Upper lobe of left lung (tissue), 6 donors: Measurements from ENCODE around the gene GFOD2. TPM values are rescaled to one million over a fixed set of nuclear protein-coding genes. Genes with fewer than 3 reads are reported as not detected.

Experiments used
- ATAC-seq, 2 donors: fragments of 200-7000 bp; cut with Tn5 transposase; one replicate each; pipeline ENCODE4 v1.9.1; 2022; ENCODE audit warnings: mild to moderate bottlenecking in 2 of 2, moderate library complexity in 2 of 2; ENCODE audit not compliant: low FRiP score in 2 of 2
- DNase-seq, 2 donors: peaks; one replicate each; pipeline ENCODE4 v3.0.0-alpha.2; 2019 to 2020
- H3K27ac ChIP-seq, 4 donors: fragments of 200-600 bp; sonication (generic); one replicate each; pipeline ENCODE4 v1.5.1; 2016 to 2019
- H3K27me3 ChIP-seq, 4 donors: fragments of 200-600 bp; sonication (generic); one replicate each; pipeline ENCODE4 v1.5.1; 2017 to 2019
- H3K36me3 ChIP-seq, 4 donors: fragments of 200-600 bp; sonication (generic); one replicate each; pipeline ENCODE4 v1.5.1; 2016 to 2019
- H3K4me1 ChIP-seq, 4 donors: fragments of 200-600 bp; sonication (generic); one replicate each; pipeline ENCODE4 v1.5.1; 2018 to 2019
- H3K4me3 ChIP-seq, 4 donors: fragments of 200-600 bp; sonication (generic); one replicate each; pipeline ENCODE4 v1.5.1; 2017 to 2019; ENCODE audit warnings: mild to moderate bottlenecking in 2 of 4, moderate library complexity in 1 of 4
- H3K9me3 ChIP-seq, 4 donors: fragments of 200-600 bp; sonication (generic); one replicate each; pipeline ENCODE4 v1.5.1; 2018 to 2019
- CTCF ChIP-seq, 6 experiments: fragments of 450-650 bp in 4 of 6; fragments of 200-600 bp in 2 of 6; sonication (generic) in 2 of 6; IDR thresholded peaks; one replicate each; pipeline ENCODE4 v1.5.1; 2016 to 2019; ENCODE audit warnings: antibody characterized with exemption in 6 of 6
- EP300 ChIP-seq, 4 donors: sonication (generic); formaldehyde crosslinking; IDR thresholded peaks; one replicate each; pipeline ENCODE4 v1.5.1; 2017; ENCODE audit warnings: antibody characterized with exemption in 4 of 4, control low read depth in 2 of 4
- POLR2A ChIP-seq, 4 donors: fragments of 450-650 bp; IDR thresholded peaks; one replicate each; pipeline ENCODE4 v1.5.1; 2016 to 2017; ENCODE audit warnings: antibody characterized with exemption in 4 of 4, mild to moderate bottlenecking in 2 of 4
- POLR2AphosphoS5 ChIP-seq, 2 donors: sonication (generic); formaldehyde crosslinking; IDR thresholded peaks; one replicate each; pipeline ENCODE4 v1.5.1; 2017; ENCODE audit warnings: antibody characterized with exemption in 2 of 2
- WGBS, 2 donors: methylation state at CpG; one replicate each; pipeline ENCODE4 v1.1.5; 2017 to 2018; 5-methylcytosine and 5-hydroxymethylcytosine counted together
- total RNA-seq, 6 donors: library from RNA; depleted of rRNA in 4 of 6; stranded (reverse); fragments of >200 nt in 4 of 6; gene quantifications; one replicate each; pipeline versions ENCODE4 v1.1.0 to v1.2.1, GENCODE V29; 2016 to 2021
- donor health status: DM: no; HTN: no; CAD: no; lungs with moderate emphysema.
- donor health status: DM: no; HTN: yes; CAD: no; lungs with severe emphysema.

Gene GFOD2
- total RNA-seq, 6 donors from 2014 or later = 14.3 to 21.0 (median 17.0) TPM

GRCh38 chr16:67707790-67708189, 11.3 kb downstream of the GFOD2 start:
- 96 to 99% methylated on average over 5 of the region's 5 CpGs for WGBS, 2 donors
- DNase-seq = no peak
- no peaks in the 10 kb centered on the region for H3K36me3 ChIP-seq

DNA sequence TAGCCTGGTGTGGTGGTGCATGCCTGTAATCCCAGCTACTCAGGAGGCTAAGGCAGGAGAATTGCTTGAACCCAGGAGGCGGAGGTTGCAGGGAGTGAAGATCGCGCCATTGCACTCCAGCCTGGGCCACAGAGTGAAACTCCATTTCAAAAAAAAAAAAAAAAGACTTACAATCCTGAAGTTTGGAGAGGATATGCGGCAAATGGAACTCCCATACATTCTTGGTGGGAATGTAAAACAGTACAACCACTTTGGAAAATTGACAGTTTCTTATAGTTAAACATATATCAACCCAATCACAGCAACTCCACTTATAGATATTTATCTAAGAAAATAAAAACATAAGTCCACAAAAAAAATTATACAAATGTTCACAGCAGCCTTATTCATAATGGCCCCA, 11.9 kb downstream of the GFOD2 start:
- WGBS, 2 donors = 96 to 98% methylated on average over 4 of the region's 4 CpGs
- Histone ChIP-seq H3K27me3 (no peaks in the 10 kb centered on the region), H3K4me1 (peaks cover 0 to 7% (median 4%) of the 10 kb centered on the region in 4 donors), H3K36me3 (no peaks in the 10 kb centered on the region), H3K9me3 (no peaks in the 10 kb centered on the region), H3K27ac (no peak overlapping the region), H3K4me3 (no peak overlapping the region)
- TF ChIP-seq POLR2A (IDR thresholded peaks at IDR 0.05) = no peak
- TF ChIP-seq CTCF (IDR thresholded peaks at IDR 0.05) = no peak
- TF ChIP-seq POLR2AphosphoS5 (IDR thresholded peaks at IDR 0.05) = no peak
- TF ChIP-seq EP300 (IDR thresholded peaks at IDR 0.05) = no peak
- no peak for DNase-seq
- no peak for ATAC-seq

More at GRCh38 chr16:67707790-67708189, 11.3 kb downstream of the GFOD2 start:
- Histone ChIP-seq H3K9me3 (no peaks in the 10 kb centered on the region), H3K27ac (no peak overlapping the region), H3K27me3 (no peaks in the 10 kb centered on the region), H3K4me3 (no peak overlapping the region), H3K4me1 (peaks cover 0 to 7% (median 4%) of the 10 kb centered on the region in 4 donors)
- ATAC-seq = no peak
- TF ChIP-seq EP300 (IDR thresholded peaks at IDR 0.05) = no peak
- TF ChIP-seq CTCF (IDR thresholded peaks at IDR 0.05) = no peak
- no peak for TF ChIP-seq POLR2AphosphoS5 (IDR thresholded peaks at IDR 0.05)
- no peak for TF ChIP-seq POLR2A (IDR thresholded peaks at IDR 0.05)

GRCh38 chr16:67704110-67704509, 15.0 kb downstream of the GFOD2 start:
- Histone ChIP-seq H3K4me3 (no peak overlapping the region), H3K36me3 (no peaks in the 10 kb centered on the region), H3K9me3 (peaks cover 0 to 3% (median 0%) of the 10 kb centered on the region in 4 donors), H3K27me3 (no peaks in the 10 kb centered on the region), H3K4me1 (peaks cover 0 to 7% (median 4%) of the 10 kb centered on the region in 4 donors), H3K27ac (no peak overlapping the region)
- ATAC-seq = no peak
- WGBS, 2 donors = 85 to 87% methylated on average over 5 of the region's 5 CpGs
- no peak for DNase-seq
- TF ChIP-seq POLR2A (IDR thresholded peaks at IDR 0.05) (no peak), POLR2AphosphoS5 (IDR thresholded peaks at IDR 0.05) (no peak), EP300 (IDR thresholded peaks at IDR 0.05) (no peak), CTCF (IDR thresholded peaks at IDR 0.05) (no peak)

GRCh38 chr16:67703626-67704025, 15.5 kb downstream of the GFOD2 start:
- ATAC-seq = no peak
- H3K9me3 ChIP-seq = peaks cover 0 to 3% (median 0%) of the 10 kb centered on the region in 4 donors

More at GRCh38 chr16:67703626-67704025, 15.5 kb downstream of the GFOD2 start:
- no peaks in the 10 kb centered on the region for H3K27me3 ChIP-seq
- DNase-seq = no peak
- H3K4me1 ChIP-seq = peaks cover 0 to 3% (median 3%) of the 10 kb centered on the region in 4 donors
- 69 to 74% methylated on average over 2 of the region's 2 CpGs for WGBS, 2 donors
- peaks cover 0 to 1% (median 0%) of the 10 kb centered on the region in 4 donors for H3K36me3 ChIP-seq
- H3K27ac ChIP-seq = no peak overlapping the region
- no peak overlapping the region for H3K4me3 ChIP-seq
- TF ChIP-seq EP300 (IDR thresholded peaks at IDR 0.05) = no peak
- TF ChIP-seq POLR2AphosphoS5 (IDR thresholded peaks at IDR 0.05) = no peak
- no peak for TF ChIP-seq POLR2A (IDR thresholded peaks at IDR 0.05)
- TF ChIP-seq CTCF (IDR thresholded peaks at IDR 0.05) = no peak
